GM15510 (cell line): ENCODE results near the gene ZNF213.

ENCODE experiments used
- POLR2A ChIP-seq: IDR thresholded peaks from 3 replicates; pipeline ENCODE4 v1.6.1; 2011; ENCODE audit warnings: borderline replicate concordance; ENCODE audit not compliant: insufficient read length; ENCODE audit errors: extremely low read depth

The ZNF213 gene

DNA sequence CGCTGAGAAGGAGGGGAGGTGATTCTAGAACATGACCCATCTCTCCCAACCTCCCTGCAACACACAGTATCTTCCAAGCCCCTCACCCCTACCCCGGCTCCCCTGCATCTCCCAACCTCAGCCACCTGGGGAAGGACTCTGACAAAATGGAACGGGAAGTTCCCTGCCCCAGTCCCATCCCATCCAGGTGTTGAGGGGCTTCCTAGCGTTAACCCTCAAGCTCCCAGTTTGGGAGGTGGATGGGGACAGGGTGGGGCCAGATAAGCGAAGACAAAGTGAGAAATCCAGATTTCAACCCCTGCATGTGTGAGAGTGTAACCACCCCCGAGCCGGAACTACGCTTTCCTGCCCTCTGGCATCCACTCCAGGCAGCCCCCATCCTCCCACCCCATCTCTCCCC lies 37.6 kb upstream of the ZNF213 start:
- TF ChIP-seq POLR2A, result no peak

DNA sequence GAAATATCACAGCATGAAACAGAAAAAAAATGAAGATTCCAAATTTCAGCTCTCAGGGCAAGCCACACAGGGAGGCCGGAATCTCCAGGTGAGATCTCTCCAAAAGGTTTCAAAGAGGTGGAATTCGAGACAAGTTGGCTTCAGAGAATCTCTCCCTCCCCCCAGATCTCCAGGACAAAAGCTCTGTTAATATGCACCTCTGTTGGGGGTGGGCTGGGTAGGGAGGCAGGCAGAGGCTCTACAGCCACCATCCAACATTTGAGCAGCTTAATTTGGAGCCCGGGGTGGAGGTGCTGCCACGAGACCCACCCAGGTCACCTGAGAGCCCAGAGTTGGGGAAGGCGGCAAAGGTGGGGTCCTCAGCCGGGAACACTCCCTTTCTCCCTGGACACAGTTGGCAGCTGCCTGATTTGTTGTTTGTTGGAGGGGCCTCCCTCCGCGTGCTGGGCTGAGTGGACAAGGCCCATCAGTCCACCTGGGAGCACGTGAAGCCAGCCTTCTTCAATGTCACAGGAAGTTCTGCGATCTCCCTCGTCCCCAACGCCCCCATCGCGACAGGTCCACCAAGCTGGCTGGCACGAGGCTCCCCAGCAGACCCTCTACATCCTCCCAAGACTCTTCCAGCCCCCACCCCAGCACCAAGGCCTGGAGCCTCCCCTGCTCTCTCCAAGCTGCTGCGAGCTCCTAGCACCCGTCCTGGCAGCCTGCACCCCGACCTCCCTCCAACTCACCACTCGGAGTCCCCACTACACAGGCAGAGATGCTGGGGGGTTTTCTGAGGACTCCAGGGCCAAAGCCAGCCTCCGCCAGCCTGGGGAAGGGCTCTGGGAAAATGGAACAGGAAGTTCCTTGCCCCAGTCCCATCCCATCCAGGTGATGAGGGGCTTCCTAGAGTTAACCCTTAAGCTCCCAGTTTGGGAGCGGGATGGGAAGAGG lies 36.1 kb upstream of the ZNF213 start, which contains the start of gene ZSCAN10:
Gene ZSCAN10 (minus strand): TSS at position 836 of the 936 bp plus-strand sequence. CDS start 6,357 bp downstream, outside the sequence.
- TF ChIP-seq POLR2A, result no peak

DNA sequence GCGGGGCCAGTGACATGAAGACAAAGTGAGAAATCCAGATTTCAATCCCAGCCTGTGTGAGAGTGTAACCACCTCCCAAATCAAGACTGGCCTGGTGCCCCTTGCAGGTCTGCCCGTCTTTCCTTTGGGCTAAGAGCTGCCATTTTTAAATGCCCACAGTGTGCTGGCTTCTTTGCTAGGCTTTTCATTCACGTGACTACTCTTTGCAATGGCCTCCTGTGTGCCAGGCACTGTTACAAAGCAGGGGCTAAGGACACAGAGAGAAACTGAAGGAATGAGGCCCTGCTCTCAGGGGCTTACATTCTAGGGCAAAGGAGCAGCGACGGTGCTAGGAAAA lies 35.5 kb upstream of the ZNF213 start:
- TF ChIP-seq POLR2A, result no peak

DNA sequence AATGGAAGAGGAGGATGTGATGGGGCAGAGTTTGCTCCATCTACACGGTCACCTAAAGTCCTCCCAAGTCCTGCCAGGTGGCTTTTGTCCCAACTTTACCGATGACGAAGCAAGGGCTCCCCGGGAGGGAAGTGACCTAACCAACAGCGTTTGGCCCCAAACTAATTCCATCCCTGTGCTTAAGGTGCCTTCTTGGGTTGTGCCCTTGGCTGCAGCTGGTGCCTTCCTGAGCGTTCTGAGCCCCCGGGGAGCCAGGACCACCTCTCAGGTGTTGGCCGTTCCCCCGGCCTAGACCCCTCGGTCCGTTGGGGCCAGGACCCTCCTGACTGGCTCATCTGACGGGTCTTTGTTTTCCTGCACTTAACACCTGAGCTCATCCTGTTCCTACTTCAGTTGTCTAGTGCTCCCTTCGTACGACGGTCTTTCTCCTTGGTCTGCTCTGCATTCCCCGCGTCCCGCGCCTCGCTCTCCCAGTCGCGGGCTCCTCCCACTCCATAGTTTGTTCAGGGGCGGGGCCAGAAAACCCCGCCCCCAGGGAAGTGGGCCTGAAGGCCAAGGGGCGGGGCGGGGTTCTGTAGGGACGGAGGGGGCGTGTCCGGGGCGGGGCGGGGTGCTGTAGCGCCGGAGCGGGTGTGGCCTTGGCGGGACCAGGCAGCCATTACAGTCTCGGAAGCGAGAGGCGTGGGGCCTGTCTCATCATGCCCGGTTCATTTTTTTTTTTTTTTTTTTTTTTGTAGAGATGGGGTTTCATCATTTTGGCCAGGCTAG lies 34.9 kb upstream of the ZNF213 start:
- peak; percentile 29 for TF ChIP-seq POLR2A

DNA sequence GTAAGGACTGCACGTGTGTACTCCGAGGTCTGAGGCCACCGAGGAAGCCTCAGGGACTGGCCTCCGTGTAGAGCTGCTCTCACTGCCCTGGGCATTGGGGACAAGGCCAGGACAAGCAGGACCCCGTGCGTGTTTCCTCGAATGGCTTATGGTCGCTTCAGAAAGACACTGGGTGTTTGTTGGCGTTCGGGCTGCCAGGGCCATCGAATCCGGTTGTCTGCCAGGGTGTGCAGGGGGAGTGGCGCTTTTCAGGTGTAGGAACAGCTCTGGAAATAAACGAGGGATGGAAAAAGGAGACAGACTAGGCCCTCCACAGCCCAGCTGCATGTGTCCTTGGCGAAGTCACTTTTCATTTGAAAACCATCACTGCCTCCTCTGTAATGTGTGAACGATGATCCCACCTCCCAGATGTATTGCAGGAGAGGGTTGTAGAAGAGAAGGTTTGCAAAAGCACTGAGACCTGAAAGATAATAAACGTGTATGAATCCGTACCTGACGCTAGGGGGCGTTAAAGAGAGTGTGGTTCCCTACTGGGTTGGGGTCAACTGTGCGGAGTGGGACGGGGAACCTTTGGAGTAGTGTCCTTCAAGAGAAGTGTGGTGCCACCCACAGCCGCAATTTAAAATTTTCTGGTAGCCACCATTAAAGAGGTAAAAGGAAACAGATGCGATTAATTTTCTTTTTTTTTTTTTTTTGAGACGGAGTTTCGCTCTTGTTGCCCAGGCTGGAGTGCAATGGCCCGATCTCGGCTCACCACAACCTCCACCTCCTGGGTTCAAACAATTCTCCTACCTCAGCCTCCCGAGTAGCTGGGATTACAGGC lies 33.6 kb upstream of the ZNF213 start:
- no peak for TF ChIP-seq POLR2A

DNA sequence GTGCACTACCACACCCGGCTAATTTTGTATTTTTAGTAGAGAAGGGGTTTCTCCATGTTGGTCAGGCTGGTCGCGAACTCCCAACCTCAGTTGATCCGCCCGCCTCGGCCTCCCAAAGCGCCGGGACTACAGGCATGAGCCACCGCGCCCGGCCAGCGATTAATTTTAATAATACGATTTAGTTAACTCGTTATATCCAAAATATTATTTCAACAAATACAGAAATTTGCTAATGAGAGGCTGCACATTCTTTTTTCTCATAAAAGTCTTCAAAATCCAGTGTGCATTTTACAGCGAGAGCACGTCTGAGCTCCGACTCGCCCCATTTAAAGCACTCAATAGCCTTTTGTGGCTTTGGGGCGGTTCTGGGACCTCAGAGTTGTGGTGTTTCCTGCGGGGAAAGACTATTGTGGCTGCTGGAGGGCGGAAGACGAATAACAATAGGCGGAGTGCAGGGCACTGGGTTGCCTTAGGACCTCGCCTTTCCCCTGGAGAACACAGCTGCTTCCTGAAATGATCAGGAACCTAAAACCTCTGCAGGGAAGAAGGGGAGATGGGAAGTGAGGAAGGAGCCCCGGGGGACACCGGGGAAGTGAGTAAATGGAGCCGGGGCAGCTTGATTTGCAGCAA lies 32.9 kb upstream of the ZNF213 start:
- TF ChIP-seq POLR2A, result no peak

DNA sequence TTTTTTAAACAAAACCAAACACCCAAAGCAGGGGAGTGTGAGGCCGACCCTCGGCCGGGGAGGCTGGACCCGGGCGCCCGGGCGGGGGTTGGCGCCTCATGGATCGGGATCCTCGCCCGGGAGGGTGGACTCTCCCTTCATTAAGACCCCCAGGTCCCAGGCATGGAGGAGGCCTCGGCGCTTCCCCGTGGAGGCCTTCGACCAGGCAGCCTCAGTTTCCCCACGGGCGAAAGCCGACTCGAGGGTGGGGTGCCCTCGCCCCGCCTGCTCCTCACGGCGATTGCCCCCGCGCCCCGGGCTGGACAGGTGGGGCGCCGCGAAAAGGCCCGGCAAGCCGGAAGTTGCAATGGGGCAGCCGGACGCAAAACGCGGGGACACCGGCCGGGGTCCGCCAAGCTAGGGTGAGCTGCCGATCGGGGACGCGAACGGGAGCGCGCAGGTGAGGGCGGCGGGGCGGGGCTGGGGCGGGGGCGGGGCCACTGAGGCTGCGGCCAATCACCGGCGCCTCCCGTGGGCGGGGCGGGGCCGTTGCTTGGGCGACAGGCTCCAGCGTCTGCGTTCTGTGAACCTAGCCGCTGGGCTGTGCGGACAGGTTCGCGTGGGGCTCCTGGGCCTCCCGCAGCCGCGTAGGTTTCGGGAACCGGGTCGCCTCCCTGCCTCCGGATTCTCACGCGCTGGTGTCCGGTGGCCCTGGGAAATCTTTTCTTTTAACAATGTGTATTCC lies 28.5 kb upstream of the ZNF213 start:
- TF ChIP-seq POLR2A, result peak; percentile 80

DNA sequence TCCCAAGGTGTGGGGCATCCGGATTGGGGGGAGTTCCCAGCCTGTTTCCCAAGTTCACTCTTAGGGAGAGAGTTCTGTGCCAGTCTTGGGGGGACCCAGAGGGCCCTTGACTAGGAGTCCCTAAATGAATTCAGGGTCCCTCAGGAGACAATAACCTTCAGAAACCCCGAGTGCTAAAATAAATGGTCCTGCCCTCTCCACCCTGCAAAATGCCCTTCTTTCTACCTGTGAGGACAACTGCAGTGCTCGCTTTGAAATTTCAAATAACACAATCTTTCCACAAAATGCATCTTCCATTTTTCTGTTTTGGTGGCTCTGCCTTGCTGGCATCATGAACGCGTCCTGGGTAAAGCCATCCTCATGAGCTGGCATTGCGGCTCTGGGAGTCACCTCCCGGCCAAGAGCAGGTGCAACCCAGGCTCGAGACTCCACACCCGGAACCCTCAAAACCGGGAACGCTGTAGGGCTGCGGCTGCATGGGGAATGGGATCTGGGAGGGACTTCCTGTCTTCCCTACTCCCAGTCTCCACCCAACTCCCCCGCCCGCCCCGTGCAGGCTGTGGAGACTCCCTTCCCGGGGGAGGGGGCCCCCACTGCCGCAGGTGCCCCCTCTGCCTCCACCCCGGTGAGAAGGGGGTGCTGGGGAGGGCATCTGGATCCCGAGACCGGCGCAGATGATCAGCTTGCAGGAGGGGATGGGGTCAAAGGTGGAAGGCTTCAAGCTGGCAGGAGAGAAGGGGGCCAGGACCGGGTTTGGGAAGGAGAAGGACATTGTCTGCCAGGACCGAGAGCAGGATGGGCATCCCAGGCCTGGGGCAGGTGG lies 22.6 kb upstream of the ZNF213 start, which contains the start of gene ZNF205:
Gene ZNF205 (plus strand): TSS at position 529 of the 823 bp plus-strand sequence. CDS start 845 bp downstream, outside the sequence.
- TF ChIP-seq POLR2A, result no peak

DNA sequence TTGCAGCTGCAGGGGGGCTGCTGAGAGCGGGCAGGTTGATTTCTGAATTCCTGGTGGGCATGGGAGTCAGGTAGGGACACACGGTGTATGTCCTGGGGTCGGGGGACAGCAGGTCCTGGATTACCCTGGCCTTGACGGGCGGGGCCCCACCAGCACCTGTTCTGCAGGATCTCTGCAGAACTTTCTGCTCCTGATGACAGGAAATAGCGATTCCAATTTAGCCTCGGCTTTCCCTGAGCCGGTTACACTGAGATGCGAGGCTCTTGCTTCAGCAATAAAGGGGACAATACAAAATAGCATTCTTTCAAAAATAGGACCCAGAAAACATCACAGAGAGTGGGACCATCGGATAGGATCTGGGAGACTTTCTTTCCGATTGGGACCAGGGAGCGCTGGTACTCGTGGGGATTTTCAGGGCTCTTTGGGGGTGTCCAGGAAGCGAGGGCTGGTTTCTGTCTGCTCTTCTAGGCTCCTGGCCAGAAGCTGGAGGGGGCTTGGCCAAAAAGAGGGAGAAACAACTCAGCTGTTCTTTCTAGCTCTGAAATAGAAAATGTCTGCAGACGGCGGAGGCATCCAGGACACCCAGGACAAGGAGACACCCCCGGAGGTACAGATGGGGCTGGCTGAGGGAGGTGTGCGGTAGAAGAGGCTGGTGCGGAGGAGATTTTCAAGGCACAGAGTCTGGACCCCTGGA lies 21.8 kb upstream of the ZNF213 start:
- TF ChIP-seq POLR2A, result no peak

DNA sequence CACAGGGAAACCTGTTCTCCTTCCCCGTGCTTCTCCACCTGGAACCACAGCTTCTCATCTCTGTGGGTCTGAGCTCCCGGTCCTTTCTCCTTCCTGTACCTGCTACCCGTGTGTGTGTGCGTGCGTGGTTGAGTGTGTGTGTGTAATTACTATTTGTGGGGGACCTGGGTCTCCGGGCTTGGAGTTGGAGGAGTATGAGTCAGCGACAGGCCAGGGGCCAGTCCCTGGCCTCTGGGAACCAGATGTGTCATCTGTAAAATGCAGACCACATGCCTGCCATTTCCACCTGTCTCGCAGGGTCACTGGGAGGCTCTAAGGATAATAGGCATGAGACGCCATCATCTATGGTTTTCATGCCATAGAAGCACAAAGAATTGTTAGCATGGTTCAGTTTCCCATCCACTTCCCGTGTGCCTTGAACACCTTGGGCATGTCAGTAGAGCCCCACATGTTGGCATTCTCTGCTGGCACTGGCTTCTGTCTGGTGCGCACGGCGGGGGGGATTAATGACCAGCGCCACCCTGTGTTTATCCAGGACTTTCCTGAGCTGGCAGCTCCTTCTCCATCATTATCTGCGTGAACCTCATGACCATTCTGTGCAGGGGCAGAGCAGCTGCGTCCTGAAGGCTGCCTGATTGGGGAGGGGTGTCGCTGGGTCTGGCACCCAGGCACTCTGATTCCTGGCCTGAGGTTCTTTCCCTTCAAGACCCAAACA lies 20.9 kb upstream of the ZNF213 start:
- TF ChIP-seq POLR2A, result no peak

DNA sequence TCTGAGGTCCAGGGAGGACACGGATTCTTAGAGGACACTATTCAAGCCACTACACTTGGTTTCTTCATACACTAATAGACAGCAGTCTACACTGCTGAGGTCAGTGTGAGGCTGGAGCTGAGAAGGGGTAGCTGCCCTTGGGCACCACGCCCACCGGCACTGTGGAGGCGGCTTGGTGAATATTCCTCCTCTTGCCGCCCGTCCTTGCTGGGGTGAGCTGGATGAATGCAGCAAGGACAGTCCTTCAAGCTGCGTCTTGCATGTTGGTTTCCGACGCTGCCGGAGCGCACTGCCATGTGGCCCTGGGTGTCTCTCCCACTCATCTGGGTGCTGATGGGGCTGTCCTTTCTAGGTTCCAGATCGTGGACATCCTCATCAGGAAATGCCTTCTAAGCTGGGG lies 19.8 kb upstream of the ZNF213 start:
- no peak for TF ChIP-seq POLR2A

DNA sequence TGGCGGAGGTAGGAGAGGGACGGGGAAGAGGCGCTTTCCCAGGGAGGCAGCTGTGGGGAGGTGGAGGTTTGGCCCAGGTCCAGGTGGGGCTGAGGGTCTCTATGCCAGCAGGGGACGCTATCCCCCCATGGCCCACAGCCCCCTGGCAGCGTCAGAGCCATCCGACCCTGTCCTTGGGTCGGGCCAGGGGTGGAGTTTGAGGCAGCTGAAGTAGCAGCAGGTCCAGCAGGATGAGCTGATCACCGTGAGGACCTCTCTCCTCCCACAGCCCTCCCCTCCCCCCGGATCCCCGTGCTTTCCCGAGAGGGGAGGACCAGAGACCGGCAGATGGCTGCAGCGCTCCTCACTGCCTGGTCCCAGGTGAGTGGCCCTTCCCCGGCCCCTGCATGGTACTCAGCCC lies 19.3 kb upstream of the ZNF213 start:
- TF ChIP-seq POLR2A, result no peak
